PFSK-1 (cell line): ENCODE data around the gene SRP72.

ENCODE experiments used
- FOXP2 ChIP-seq: optimal IDR thresholded peaks from 2 replicates; pipeline ENCODE3; 2011; ENCODE audit warnings: borderline replicate concordance, control low read depth, inconsistent platforms; ENCODE audit not compliant: insufficient read depth; ENCODE audit errors: extremely low read length, extremely low read depth
- POLR2AphosphoS5 ChIP-seq: IDR thresholded peaks from 2 replicates; pipeline ENCODE4 v1.6.1; 2012; ENCODE audit warnings: low read depth, mild to moderate bottlenecking, control low read depth, low read length, moderate library complexity
- REST ChIP-seq, 2 experiments: IDR thresholded peaks; 2 replicates each; pipeline versions ENCODE4 v1.6.1 to v1.8.0; 2011 to 2012; ENCODE audit warnings: low read depth in 2 of 2, low read length in 2 of 2, control low read depth in 1 of 2, inconsistent platforms in 1 of 2, mild to moderate bottlenecking in 1 of 2, moderate library complexity in 1 of 2; ENCODE audit not compliant: insufficient read depth in 1 of 2
- SIN3A ChIP-seq: IDR thresholded peaks from 2 replicates; pipeline ENCODE4 v1.6.1; 2012; ENCODE audit warnings: mild to moderate bottlenecking, low read length, moderate library complexity, borderline replicate concordance; ENCODE audit not compliant: insufficient read depth
- TAF1 ChIP-seq: IDR thresholded peaks from 2 replicates; pipeline ENCODE4 v1.6.1; 2012; ENCODE audit warnings: low read length, control low read depth, borderline replicate concordance; ENCODE audit not compliant: insufficient read depth

Gene SRP72

GRCh38 chr4:56464581-56464980 lies 2.8 kb upstream of the SRP72 start:
- TF ChIP-seq FOXP2 (no peak), SIN3A (no peak), TAF1 (no peak)

DNA sequence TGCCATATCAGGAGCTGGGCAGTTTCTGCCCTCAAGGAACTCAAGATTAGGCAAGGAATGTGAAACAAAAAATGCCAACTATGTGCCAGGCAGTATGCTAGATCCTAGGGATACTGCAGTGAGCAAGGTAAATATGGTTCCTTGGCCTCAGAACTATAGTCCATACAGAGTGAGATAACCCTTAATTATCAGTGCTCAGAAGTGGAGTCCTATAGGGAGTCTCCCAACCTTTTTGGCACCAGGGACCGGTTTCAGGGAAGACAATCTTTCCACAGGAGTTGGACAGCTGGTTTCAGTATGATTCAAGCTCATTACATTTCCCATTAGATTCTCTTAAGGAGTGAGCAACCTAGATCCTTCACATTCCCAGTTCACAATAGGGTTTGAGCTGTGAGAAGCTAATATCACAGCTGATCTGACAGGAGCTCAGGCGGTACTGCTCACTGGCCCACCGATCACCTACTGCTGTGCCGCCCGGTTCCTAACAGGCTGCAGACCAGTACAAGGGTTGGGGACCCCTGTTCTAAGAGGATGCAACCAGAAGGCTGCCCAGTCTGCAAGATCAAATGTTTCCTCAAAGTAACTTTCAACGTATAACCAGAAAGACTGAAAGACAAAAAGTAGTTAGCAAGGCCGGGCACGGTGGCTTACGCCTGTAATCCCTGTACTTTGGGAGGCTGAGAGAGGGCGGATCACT lies 1.7 kb upstream of the SRP72 start:
- TF ChIP-seq FOXP2 (no peak), SIN3A (no peak), POLR2AphosphoS5 (no peak), REST (IDR thresholded peaks at IDR 0.05; ENCODE audit: insufficient read depth in 1 of 2, low read depth in 2 of 2, low read length in 2 of 2) (no peak), TAF1 (no peak)

- TF ChIP-seq TAF1: peak; percentile 65; the same call in 1 of the 2 replicates
- peak; percentile 60; the same call in 1 of the 2 replicates for TF ChIP-seq POLR2AphosphoS5
Observed at GRCh38 chr4:56466296-56466761, 1.1 kb upstream of the SRP72 start.

DNA sequence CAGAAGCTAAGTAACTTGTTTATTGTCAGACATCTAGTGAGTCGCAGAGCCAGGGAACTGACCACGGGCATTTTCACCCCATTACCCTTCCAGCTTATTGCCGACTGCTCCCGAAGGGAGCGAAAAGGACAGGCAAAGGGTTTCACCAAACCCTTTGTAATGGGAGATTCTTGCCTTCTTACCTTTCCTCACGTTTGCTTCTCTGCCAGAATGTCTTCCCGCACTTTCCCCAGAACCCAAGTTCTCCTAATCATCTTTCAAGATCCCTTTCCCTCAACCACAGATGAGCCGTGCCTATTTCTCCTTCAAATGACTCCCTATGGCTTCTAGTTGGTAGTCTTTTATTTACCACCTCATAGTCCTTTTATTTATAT lies 520 bp upstream of the SRP72 start:
- TF ChIP-seq REST (IDR thresholded peaks at IDR 0.05; ENCODE audit: insufficient read depth in 1 of 2, low read depth in 2 of 2, low read length in 2 of 2): no peak
- TF ChIP-seq TAF1: no peak
- TF ChIP-seq POLR2AphosphoS5: no peak
- no peak for TF ChIP-seq FOXP2
- no peak for TF ChIP-seq SIN3A

- TF ChIP-seq SIN3A (no peak), POLR2AphosphoS5 (no peak), TAF1 (no peak), FOXP2 (no peak), REST (IDR thresholded peaks at IDR 0.05; ENCODE audit: insufficient read depth in 1 of 2, low read depth in 2 of 2, low read length in 2 of 2) (no peak)
Observed at GRCh38 chr4:56468097-56468422, 643 bp downstream of the SRP72 start.

- TF ChIP-seq POLR2AphosphoS5 (no peak), REST (IDR thresholded peaks at IDR 0.05; ENCODE audit: insufficient read depth in 1 of 2, low read depth in 2 of 2, low read length in 2 of 2) (no peak), SIN3A (no peak), TAF1 (no peak), FOXP2 (no peak)
Observed at GRCh38 chr4:56469489-56470210, 2.2 kb downstream of the SRP72 start.
